Testis (tissue), 2 donors: ENCODE measurements around the gene MAB21L3.

Source experiments
- POLR2A ChIP-seq: fragments of 450-650 bp; IDR thresholded peaks from one replicate; pipeline ENCODE4 v1.6.1; 2017; ENCODE audit warnings: antibody characterized with exemption, mild to moderate bottlenecking, moderate library complexity
- TF ChIP-seq, protein P1 (sequence below), 3 experiments: fragments of 450-650 bp in 2 of 3; fragments of 200-600 bp in 1 of 3; sonication (generic) in 1 of 3; IDR thresholded peaks; one replicate each; pipeline ENCODE4 v1.5.1; 2016 to 2019; ENCODE audit warnings: antibody characterized with exemption in 3 of 3, mild to moderate bottlenecking in 2 of 3, moderate library complexity in 1 of 3

DNA sequence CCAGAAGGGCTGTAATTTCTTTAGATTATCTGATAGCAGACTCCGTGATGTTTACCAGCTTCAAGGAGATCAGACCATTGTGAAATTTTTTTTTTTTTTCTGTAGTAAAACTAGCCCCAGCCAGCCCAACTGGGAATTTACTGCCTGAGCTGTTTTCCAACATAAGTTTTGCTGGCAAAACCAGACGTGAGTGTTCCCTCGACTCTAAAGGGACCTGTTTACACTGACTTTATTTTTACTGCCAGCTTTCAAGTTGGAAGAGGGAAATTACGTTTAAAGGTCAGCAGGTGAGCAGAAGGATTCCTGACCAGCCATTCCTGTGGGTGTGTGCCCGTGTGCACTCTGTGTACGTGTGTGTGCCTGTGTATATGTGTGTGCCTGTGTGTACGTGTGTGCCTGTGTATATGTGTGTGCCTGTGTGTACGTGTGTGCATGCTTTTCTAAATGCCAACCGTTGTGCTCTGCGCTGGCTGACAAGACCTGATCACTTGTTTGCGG, 374 bp downstream of the MAB21L3 start:
- TF ChIP-seq, protein P1, sequence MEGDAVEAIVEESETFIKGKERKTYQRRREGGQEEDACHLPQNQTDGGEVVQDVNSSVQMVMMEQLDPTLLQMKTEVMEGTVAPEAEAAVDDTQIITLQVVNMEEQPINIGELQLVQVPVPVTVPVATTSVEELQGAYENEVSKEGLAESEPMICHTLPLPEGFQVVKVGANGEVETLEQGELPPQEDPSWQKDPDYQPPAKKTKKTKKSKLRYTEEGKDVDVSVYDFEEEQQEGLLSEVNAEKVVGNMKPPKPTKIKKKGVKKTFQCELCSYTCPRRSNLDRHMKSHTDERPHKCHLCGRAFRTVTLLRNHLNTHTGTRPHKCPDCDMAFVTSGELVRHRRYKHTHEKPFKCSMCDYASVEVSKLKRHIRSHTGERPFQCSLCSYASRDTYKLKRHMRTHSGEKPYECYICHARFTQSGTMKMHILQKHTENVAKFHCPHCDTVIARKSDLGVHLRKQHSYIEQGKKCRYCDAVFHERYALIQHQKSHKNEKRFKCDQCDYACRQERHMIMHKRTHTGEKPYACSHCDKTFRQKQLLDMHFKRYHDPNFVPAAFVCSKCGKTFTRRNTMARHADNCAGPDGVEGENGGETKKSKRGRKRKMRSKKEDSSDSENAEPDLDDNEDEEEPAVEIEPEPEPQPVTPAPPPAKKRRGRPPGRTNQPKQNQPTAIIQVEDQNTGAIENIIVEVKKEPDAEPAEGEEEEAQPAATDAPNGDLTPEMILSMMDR (IDR thresholded peaks at IDR 0.05) = no peak
- TF ChIP-seq POLR2A = no peak
